ENCODE measurements around the gene MAP3K6. TPM values are rescaled to one million over a fixed set of nuclear protein-coding genes. Genes with fewer than 3 reads are reported as not detected.

The MAP3K6 gene
- total RNA-seq, 1 experiment from 2014 or later = 7.7 TPM

GRCh38 chr1:27358038-27358927 lies 8.5 kb downstream of the MAP3K6 start:
- H3K4me1 Mint-ChIP-seq = peaks cover 12 to 25% of the 10 kb centered on the region in 2 experiments
- H3K4me3 Mint-ChIP-seq = no peak overlapping the region; a peak in 1 of 5 replicates
- H3K18ac ChIP-seq (ENCODE audit: insufficient read length, low read depth, low read length) = no peak overlapping the region
- H3K9me3 Mint-ChIP-seq = no peaks in the 10 kb centered on the region; a peak in 1 of 5 replicates
- H4K91ac ChIP-seq (ENCODE audit: insufficient read length, low read depth, low read length) = no peak overlapping the region
- peaks cover 63% of the 10 kb centered on the region for H3K27me3 Mint-ChIP-seq (ENCODE audit: low read depth)
- peaks cover 13% of the 10 kb centered on the region for H3K23me2 ChIP-seq (ENCODE audit: insufficient read length, low read depth, low read length, poor library complexity, severe bottlenecking)
- no peak overlapping the region for H2AK5ac ChIP-seq (ENCODE audit: insufficient read length, low read length)
- H3K36me3 Mint-ChIP-seq (ENCODE audit: insufficient read depth in 1 of 3, low read depth in 3 of 3) = peaks cover 0 to 13% (median 3%) of the 10 kb centered on the region in 3 experiments; a peak in 4 of 7 replicates
- H3K9me3 ChIP-seq (ENCODE audit: control insufficient read depth, low read depth, low read length) = no peaks in the 10 kb centered on the region
- DNase-seq = no peak
- H3K4ac ChIP-seq (ENCODE audit: low read depth, low read length) = no peak overlapping the region
- no CpG with 5 or more reads among the region's 21 CpGs for WGBS (ENCODE audit: extremely low coverage, insufficient read length, low lambda C conversion rate)
- H3K27ac Mint-ChIP-seq = no peak overlapping the region
- H2BK120ac ChIP-seq (ENCODE audit: low read depth, low read length, poor library complexity, severe bottlenecking) = no peak overlapping the region
- no peak overlapping the region for H4K5ac ChIP-seq (ENCODE audit: insufficient read length, low read depth, low read length)
- H2BK5ac ChIP-seq (ENCODE audit: insufficient read length, low read length) = no peak overlapping the region
- H3K79me1 ChIP-seq (ENCODE audit: insufficient read depth, low read depth, low read length, poor library complexity, severe bottlenecking) = no peaks in the 10 kb centered on the region
- peaks cover 3% of the 10 kb centered on the region; the same call in 1 of the 2 replicates for H3K4me1 ChIP-seq (ENCODE audit: insufficient read depth, low read length)
- H3K14ac ChIP-seq (ENCODE audit: insufficient read depth, low read length) = no peak overlapping the region
- no peak overlapping the region for H2BK20ac ChIP-seq (ENCODE audit: low read depth, low read length, poor library complexity, severe bottlenecking)
- no peak overlapping the region for H3K23ac ChIP-seq (ENCODE audit: insufficient read length, low read depth, low read length)
- no peak overlapping the region for H3K4me2 ChIP-seq (ENCODE audit: insufficient read depth, insufficient read length, low read length)
- H3K79me2 ChIP-seq (ENCODE audit: insufficient read depth, low read length) = no peaks in the 10 kb centered on the region
- no peak overlapping the region for H3K9ac ChIP-seq (ENCODE audit: extremely low read depth, insufficient read length, low read length)
- no peak overlapping the region for H3K27ac ChIP-seq (ENCODE audit: insufficient read length, low read depth, low read length)
- H3T11ph ChIP-seq (ENCODE audit: low read length) = no peak overlapping the region
- H3K27me3 ChIP-seq (ENCODE audit: insufficient read depth, low read length) = peaks cover 19% of the 10 kb centered on the region; the same call in 1 of the 2 replicates
- peaks cover 4% of the 10 kb centered on the region for H4K20me1 ChIP-seq (ENCODE audit: control insufficient read depth, insufficient read depth, insufficient read length)
- H2AFZ ChIP-seq (ENCODE audit: low read length) = no peak overlapping the region
- no peak overlapping the region for H3K56ac ChIP-seq (ENCODE audit: insufficient read length, low read depth, low read length)
- no peak overlapping the region for H2BK12ac ChIP-seq (ENCODE audit: insufficient read length, low read depth, low read length)
- H2BK15ac ChIP-seq (ENCODE audit: low read depth, low read length) = no peak overlapping the region
- H4K8ac ChIP-seq (replicated peaks; ENCODE audit: insufficient read length, low read depth, low read length) = no peak overlapping the region
- no peak for TF ChIP-seq CTCF (conservative IDR thresholded peaks at IDR 0.05)

Data from H9 (cell line).